ENCODE results near the gene MORN5. TPM values are rescaled to one million over a fixed set of nuclear protein-coding genes. Genes with fewer than 3 reads are reported as not detected.
A peak's percentile ranks its signal among the peaks of the same experiment; 100 is the strongest.

MORN5 gene
- total RNA-seq, 1 donor from 2014 or later, result not detected

DNA sequence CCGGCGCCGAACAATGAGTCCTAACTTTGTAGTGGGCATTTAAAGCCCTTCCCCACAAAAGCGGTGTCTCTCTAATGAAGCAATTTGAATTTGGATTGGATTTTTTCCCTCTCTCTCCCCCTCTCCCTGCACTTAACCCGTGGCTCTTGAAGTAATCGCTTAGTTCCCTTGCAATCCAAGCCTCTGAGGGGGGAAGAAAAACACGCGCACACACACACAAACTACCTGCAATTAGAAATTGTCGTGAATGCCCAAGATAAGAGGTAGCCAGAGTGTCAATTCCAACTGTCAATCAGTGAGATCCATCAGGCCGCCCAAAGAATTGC lies 67.8 kb downstream of the MORN5 start:
- peaks cover 2% of the 10 kb centered on the region for H3K36me3 Mint-ChIP-seq (ENCODE audit: low read depth)
- peak overlapping the region; percentile 24 for H3K4me3 Mint-ChIP-seq (ENCODE audit: unreplicated experiment)
- no peaks in the 10 kb centered on the region for H3K9me3 Mint-ChIP-seq (ENCODE audit: low read depth)
- no peak overlapping the region for H3K27ac Mint-ChIP-seq (ENCODE audit: unreplicated experiment)
- H3K27me3 Mint-ChIP-seq (ENCODE audit: low read depth), result peaks cover 50% of the 10 kb centered on the region
- H3K4me1 Mint-ChIP-seq (ENCODE audit: low read depth), result peaks cover 13% of the 10 kb centered on the region
- DNase-seq (ENCODE audit: low spot score), result no peak
- TF ChIP-seq, protein P1, sequence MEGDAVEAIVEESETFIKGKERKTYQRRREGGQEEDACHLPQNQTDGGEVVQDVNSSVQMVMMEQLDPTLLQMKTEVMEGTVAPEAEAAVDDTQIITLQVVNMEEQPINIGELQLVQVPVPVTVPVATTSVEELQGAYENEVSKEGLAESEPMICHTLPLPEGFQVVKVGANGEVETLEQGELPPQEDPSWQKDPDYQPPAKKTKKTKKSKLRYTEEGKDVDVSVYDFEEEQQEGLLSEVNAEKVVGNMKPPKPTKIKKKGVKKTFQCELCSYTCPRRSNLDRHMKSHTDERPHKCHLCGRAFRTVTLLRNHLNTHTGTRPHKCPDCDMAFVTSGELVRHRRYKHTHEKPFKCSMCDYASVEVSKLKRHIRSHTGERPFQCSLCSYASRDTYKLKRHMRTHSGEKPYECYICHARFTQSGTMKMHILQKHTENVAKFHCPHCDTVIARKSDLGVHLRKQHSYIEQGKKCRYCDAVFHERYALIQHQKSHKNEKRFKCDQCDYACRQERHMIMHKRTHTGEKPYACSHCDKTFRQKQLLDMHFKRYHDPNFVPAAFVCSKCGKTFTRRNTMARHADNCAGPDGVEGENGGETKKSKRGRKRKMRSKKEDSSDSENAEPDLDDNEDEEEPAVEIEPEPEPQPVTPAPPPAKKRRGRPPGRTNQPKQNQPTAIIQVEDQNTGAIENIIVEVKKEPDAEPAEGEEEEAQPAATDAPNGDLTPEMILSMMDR (IDR thresholded peaks at IDR 0.05), result peak; percentile 1

DNA sequence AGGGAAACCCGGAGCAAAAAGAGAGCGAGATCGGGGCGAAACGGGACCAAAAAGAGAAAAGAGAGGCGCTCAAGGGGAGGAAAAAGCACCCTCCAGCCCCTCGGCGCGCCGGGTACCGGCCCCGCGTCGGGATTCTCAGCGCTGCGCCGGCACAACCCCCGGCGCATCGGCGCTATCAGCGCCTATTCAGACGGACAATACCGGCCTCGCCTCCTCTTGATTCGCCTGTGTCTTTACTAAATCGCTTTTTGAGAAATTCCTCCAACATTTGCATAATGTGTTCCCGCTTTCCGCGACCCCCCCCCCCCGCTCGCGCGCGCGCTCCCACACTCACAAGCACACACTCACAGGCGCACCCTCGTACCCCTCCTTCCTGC lies 68.5 kb downstream of the MORN5 start:
- no peaks in the 10 kb centered on the region for H3K9me3 Mint-ChIP-seq (ENCODE audit: low read depth)
- H3K27ac Mint-ChIP-seq (ENCODE audit: unreplicated experiment), result no peak overlapping the region
- peaks cover 48% of the 10 kb centered on the region for H3K27me3 Mint-ChIP-seq (ENCODE audit: low read depth)
- H3K36me3 Mint-ChIP-seq (ENCODE audit: low read depth), result peaks cover 2% of the 10 kb centered on the region
- TF ChIP-seq, protein P1 (IDR thresholded peaks at IDR 0.05), result no peak
- H3K4me1 Mint-ChIP-seq (ENCODE audit: low read depth), result peaks cover 13% of the 10 kb centered on the region
- peak overlapping the region; percentile 41 for H3K4me3 Mint-ChIP-seq (ENCODE audit: unreplicated experiment)
- DNase-seq (ENCODE audit: low spot score), result no peak

DNA sequence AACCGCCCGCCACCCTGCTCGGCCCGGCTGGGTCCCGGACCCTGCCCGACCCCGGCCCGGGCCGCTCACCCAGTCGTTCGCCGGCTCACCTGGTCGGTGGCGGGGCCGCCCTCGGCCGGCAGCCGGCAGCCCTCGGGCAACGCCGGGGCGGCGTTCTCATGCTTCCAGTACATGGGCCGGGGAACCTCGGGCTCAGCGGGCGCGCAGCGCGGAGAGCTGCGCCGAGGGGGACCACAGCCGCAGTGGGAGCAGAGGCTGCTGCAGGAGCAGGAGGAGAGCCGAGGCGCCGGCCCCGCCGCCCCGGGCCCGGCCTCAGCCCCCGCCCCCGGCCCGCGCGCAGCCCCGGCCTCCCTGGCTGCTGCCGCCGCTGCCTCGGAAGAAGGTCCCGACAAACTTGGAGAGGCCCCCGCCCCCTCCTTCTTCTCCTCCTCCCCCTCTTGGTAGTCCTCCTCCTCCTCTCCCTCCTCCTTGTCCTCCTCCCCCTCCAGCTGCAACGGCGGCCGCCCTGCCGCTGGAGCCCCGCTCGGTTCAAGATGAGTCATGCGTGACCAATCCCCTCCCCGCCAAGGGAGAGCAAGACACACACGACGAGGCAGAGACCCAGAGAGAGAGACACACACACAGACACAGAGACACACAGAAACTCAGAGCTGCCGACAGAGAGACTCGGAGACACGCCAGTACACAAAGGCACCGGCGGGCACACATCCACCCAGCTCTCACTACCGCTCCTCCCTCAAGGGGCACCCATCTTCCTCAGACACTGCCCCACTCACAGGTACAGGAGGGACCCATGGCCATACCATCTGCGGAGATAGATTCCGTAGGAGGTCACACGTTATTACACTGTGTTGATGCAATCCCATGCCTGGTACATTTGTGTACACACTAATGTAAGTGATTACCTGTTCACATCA lies 69.1 kb downstream of the MORN5 start, which contains the start of gene LHX6:
TSS of gene LHX6 (minus strand) at position 390 of the 917 bp plus-strand sequence. CDS start at position 173, 217 bp downstream.
- Mint-ChIP-seq H3K27me3 (ENCODE audit: low read depth) (peaks cover 47% of the 10 kb centered on the region), H3K36me3 (ENCODE audit: low read depth) (peaks cover 2% of the 10 kb centered on the region), H3K4me1 (ENCODE audit: low read depth) (peaks cover 13% of the 10 kb centered on the region), H3K27ac (ENCODE audit: unreplicated experiment) (no peak within 1 kb of the TSS), H3K4me3 (ENCODE audit: unreplicated experiment) (peak within 1 kb of the TSS; percentile 41), H3K9me3 (ENCODE audit: low read depth) (no peaks in the 10 kb centered on the region)
- TF ChIP-seq, protein P1 (IDR thresholded peaks at IDR 0.05), result no peak
- DNase-seq (ENCODE audit: low spot score), result no peak

DNA sequence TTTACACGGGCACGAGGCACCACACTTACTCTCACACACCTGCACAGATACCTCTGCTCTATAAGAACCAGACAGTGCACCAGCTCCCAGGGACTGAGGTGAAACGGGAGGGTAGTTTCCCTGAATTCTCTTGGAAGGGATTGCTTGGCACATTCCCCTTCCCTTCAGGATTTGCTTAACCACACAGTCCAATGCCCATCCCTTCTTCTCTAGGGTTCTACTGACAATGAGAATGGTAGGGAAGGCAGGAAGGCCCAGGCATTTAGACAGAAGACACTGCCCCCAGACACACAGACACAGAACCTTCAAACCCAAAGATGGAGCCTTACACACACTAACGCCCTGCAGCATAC lies 69.8 kb downstream of the MORN5 start:
- peaks cover 13% of the 10 kb centered on the region for H3K4me1 Mint-ChIP-seq (ENCODE audit: low read depth)
- H3K9me3 Mint-ChIP-seq (ENCODE audit: low read depth), result no peaks in the 10 kb centered on the region
- H3K27ac Mint-ChIP-seq (ENCODE audit: unreplicated experiment), result no peak overlapping the region
- DNase-seq (ENCODE audit: low spot score), result no peak
- H3K27me3 Mint-ChIP-seq (ENCODE audit: low read depth), result peaks cover 45% of the 10 kb centered on the region
- H3K36me3 Mint-ChIP-seq (ENCODE audit: low read depth), result peaks cover 2% of the 10 kb centered on the region
- H3K4me3 Mint-ChIP-seq (ENCODE audit: unreplicated experiment), result no peak overlapping the region
- TF ChIP-seq, protein P1 (IDR thresholded peaks at IDR 0.05), result no peak

DNA sequence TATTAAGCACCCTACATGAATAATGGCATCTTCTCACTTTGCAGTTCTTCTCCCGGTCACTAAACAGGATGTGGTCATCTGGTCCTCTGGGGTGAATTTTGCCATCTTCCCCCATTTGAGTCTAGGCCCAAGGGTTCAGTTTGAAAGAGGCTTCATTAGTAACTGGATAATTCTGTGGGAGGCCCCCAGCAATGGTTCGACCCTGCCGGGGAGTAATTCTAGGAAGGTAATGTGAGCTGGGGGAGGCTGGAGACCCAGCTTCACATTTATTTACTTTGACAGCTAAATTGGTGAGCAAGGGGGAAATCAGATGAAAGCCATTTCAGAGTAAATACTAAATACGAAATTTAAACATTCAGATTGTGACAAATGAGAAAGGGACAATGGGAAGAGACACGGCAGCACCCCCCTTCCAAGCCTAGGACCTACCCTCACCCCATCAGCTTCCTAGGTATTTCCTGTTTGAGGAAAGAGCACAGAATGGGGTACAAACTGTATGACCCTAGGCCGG lies 73.1 kb downstream of the MORN5 start:
- peaks cover 4% of the 10 kb centered on the region for H3K4me1 Mint-ChIP-seq (ENCODE audit: low read depth)
- no peaks in the 10 kb centered on the region for H3K9me3 Mint-ChIP-seq (ENCODE audit: low read depth)
- TF ChIP-seq, protein P1 (IDR thresholded peaks at IDR 0.05), result no peak
- peaks cover 21% of the 10 kb centered on the region for H3K27me3 Mint-ChIP-seq (ENCODE audit: low read depth)
- H3K4me3 Mint-ChIP-seq (ENCODE audit: unreplicated experiment), result no peak overlapping the region
- no peaks in the 10 kb centered on the region for H3K36me3 Mint-ChIP-seq (ENCODE audit: low read depth)
- H3K27ac Mint-ChIP-seq (ENCODE audit: unreplicated experiment), result no peak overlapping the region
- DNase-seq (ENCODE audit: low spot score), result no peak

Data from chondrocyte (in vitro differentiated cells).